Trophoblast cell (in vitro differentiated cells and primary cell): ENCODE measurements around the gene RAB11FIP2.
"Not testable (repeated sequence)": the region's sequence is repeated elsewhere in the genome, so short reads cannot be mapped to it uniquely, and the experiment has no call there.

ENCODE experiments used
- DNase-seq, 2 donors: peaks; one replicate each; pipeline ENCODE4 v3.0.0-alpha.2; 2016
- H2AFZ ChIP-seq: 2 replicates; pipeline ENCODE4 v1.6.1; 2013; ENCODE audit warnings: low read length, moderate library complexity, mild to moderate bottlenecking; ENCODE audit not compliant: insufficient read depth, poor library complexity
- H2AK5ac ChIP-seq: 2 replicates; pipeline ENCODE4 v1.6.1; 2013; ENCODE audit warnings: mild to moderate bottlenecking, low read length
- H2BK120ac ChIP-seq: 2 replicates; pipeline ENCODE4 v1.6.1; 2013; ENCODE audit warnings: low read length, mild to moderate bottlenecking, moderate library complexity; ENCODE audit not compliant: insufficient read depth, poor library complexity
- H2BK12ac ChIP-seq: 2 replicates; pipeline ENCODE4 v1.6.1; 2013; ENCODE audit warnings: mild to moderate bottlenecking, low read length, moderate library complexity
- H2BK5ac ChIP-seq: 2 replicates; pipeline ENCODE4 v1.6.1; 2013; ENCODE audit warnings: low read length, low read depth, moderate library complexity, mild to moderate bottlenecking; ENCODE audit not compliant: poor library complexity
- H3K14ac ChIP-seq: 2 replicates; pipeline ENCODE4 v1.6.1; 2013; ENCODE audit warnings: mild to moderate bottlenecking, low read length
- H3K18ac ChIP-seq: 2 replicates; pipeline ENCODE4 v1.6.1; 2013; ENCODE audit warnings: mild to moderate bottlenecking, low read length
- H3K23ac ChIP-seq: 2 replicates; pipeline ENCODE4 v1.6.1; 2013; ENCODE audit warnings: low read length
- H3K27ac ChIP-seq: 2 replicates; pipeline ENCODE4 v1.5.1; 2013; ENCODE audit warnings: low read depth, mild to moderate bottlenecking, inconsistent platforms, low read length, moderate library complexity
- H3K27me3 ChIP-seq: 2 replicates; pipeline ENCODE4 v1.6.1; 2013; ENCODE audit warnings: inconsistent platforms, mild to moderate bottlenecking, low read length, moderate library complexity; ENCODE audit not compliant: insufficient read depth
- H3K36me3 ChIP-seq, 2 experiments: 1 replicate in 1 of 2; 2 replicates in 1 of 2; pipeline ENCODE4 v1.6.1; 2013; ENCODE audit warnings: low read length in 2 of 2, mild to moderate bottlenecking in 2 of 2, moderate library complexity in 1 of 2; ENCODE audit not compliant: insufficient read depth in 2 of 2, control insufficient read depth in 1 of 2
- H3K4ac ChIP-seq: 2 replicates; pipeline ENCODE4 v1.6.1; 2013; ENCODE audit warnings: low read depth, mild to moderate bottlenecking, low read length, moderate library complexity
- H3K4me1 ChIP-seq, 2 experiments: 1 replicate in 1 of 2; 2 replicates in 1 of 2; pipeline ENCODE4 v1.6.1; 2013; ENCODE audit warnings: low read length in 2 of 2, mild to moderate bottlenecking in 2 of 2, moderate library complexity in 1 of 2; ENCODE audit not compliant: insufficient read depth in 2 of 2, control insufficient read depth in 1 of 2
- H3K4me2 ChIP-seq: 2 replicates; pipeline ENCODE4 v1.6.1; 2013; ENCODE audit warnings: inconsistent platforms, mild to moderate bottlenecking, low read length, moderate library complexity
- H3K4me3 ChIP-seq: 2 replicates; pipeline ENCODE4 v1.5.1; 2013; ENCODE audit warnings: mild to moderate bottlenecking, low read depth, low read length, inconsistent platforms
- H3K79me1 ChIP-seq: one replicate; pipeline ENCODE4 v1.6.1; 2013; ENCODE audit warnings: low read length
- H3K79me2 ChIP-seq: 2 replicates; pipeline ENCODE4 v1.6.1; 2013; ENCODE audit warnings: low read length, mild to moderate bottlenecking; ENCODE audit not compliant: control insufficient read depth, insufficient read depth, poor library complexity
- H3K9ac ChIP-seq: 2 replicates; pipeline ENCODE4 v1.6.1; 2013; ENCODE audit warnings: mild to moderate bottlenecking, low read length
- H3K9me3 ChIP-seq: 2 replicates; pipeline ENCODE4 v1.6.1; 2013; ENCODE audit warnings: low read depth, mild to moderate bottlenecking, control low read depth, inconsistent platforms, low read length; ENCODE audit not compliant: insufficient read depth
- H4K12ac ChIP-seq: 2 replicates; pipeline ENCODE4 v1.6.1; 2013; ENCODE audit warnings: low read depth, mild to moderate bottlenecking, low read length, moderate library complexity
- H4K8ac ChIP-seq: 2 replicates; pipeline ENCODE4 v1.6.1; 2013; ENCODE audit warnings: low read depth, mild to moderate bottlenecking, low read length, moderate library complexity
- H4K91ac ChIP-seq: one replicate; pipeline ENCODE4 v1.6.1; 2013; ENCODE audit warnings: low read depth, mild to moderate bottlenecking, low read length, moderate library complexity
- WGBS: extraction: QIAGEN DNeasy Blood & Tissue Kit; methylation state at CpG from one replicate; pipeline ENCODE4 v1.1.7; 2013; ENCODE audit warnings: missing lambda C conversion rate; ENCODE audit not compliant: insufficient read length, insufficient coverage; ENCODE audit errors: extremely low coverage; 5-methylcytosine and 5-hydroxymethylcytosine counted together

The RAB11FIP2 gene

DNA sequence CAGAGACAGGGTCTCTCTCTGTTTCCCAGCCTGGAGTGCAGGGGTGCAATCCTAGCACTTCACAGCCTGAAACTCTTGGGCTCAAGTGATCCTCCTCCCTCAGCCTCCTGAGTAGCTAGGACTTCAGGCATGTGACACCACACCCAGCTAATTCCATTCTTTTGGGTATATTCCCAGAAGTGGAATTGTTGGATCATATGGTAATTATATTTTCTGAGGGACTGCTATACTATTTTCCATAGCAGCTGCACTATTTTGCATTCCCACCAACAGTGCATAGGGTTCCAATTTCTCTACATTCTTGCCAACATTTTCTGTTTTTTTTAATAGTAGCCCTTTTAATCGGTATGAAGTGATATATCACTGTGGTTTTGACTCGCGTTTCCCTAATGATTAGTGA lies 30.0 kb upstream of the RAB11FIP2 start:
- no peaks in the 10 kb centered on the region for H3K36me3 ChIP-seq
- WGBS: no CpG with 5 or more reads among the region's 3 CpGs
- H3K23ac ChIP-seq: no peak overlapping the region
- no peaks in the 10 kb centered on the region for H3K79me1 ChIP-seq
- no peak overlapping the region for H2BK5ac ChIP-seq
- H2AFZ ChIP-seq: no peak overlapping the region
- no peak overlapping the region for H4K8ac ChIP-seq
- no peak overlapping the region for H3K4me2 ChIP-seq
- no peaks in the 10 kb centered on the region for H3K27me3 ChIP-seq
- no peaks in the 10 kb centered on the region for H3K4me1 ChIP-seq
- H2BK120ac ChIP-seq: no peak overlapping the region
- no peak overlapping the region for H3K9ac ChIP-seq
- no peak overlapping the region for H3K27ac ChIP-seq
- H4K91ac ChIP-seq: no peak overlapping the region
- no peak overlapping the region for H2AK5ac ChIP-seq
- no peak overlapping the region for H3K14ac ChIP-seq
- H3K79me2 ChIP-seq: no peaks in the 10 kb centered on the region
- no peaks in the 10 kb centered on the region for H3K9me3 ChIP-seq
- H3K18ac ChIP-seq: no peak overlapping the region
- H4K12ac ChIP-seq: no peak overlapping the region
- DNase-seq: no peak
- no peak overlapping the region for H2BK12ac ChIP-seq
- no peak overlapping the region for H3K4me3 ChIP-seq
- no peak overlapping the region for H3K4ac ChIP-seq

DNA sequence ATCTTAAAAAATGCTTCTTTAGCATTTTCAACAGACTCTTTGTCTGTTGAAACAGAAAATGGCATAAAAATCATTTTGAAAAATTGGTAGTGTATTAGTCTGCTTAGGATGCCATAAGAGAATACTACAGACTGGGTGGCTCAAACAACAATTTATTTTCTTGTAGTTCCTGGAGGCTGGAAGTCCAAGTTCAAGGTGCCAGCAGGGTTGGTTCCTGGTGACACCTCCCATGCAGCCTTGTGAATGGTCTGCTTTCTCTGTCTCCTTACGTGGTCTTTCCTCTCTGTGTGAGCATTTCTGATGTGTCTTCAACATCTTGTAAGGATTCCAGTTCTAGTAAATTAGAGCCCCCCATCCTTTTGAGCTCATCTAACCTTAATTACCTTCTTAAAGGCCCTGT lies 26.1 kb upstream of the RAB11FIP2 start:
- H4K8ac ChIP-seq: no peak overlapping the region
- WGBS: no CpG with 5 or more reads among the region's 1 CpG
- DNase-seq: no peak
- no peaks in the 10 kb centered on the region for H3K79me1 ChIP-seq
- H3K9ac ChIP-seq: no peak overlapping the region
- no peak overlapping the region for H2BK120ac ChIP-seq
- no peak overlapping the region for H4K91ac ChIP-seq
- no peak overlapping the region for H3K27ac ChIP-seq
- H3K4me2 ChIP-seq: no peak overlapping the region
- no peaks in the 10 kb centered on the region for H3K27me3 ChIP-seq
- no peak overlapping the region for H2BK5ac ChIP-seq
- H3K14ac ChIP-seq: no peak overlapping the region
- H3K36me3 ChIP-seq: no peaks in the 10 kb centered on the region
- H2BK12ac ChIP-seq: no peak overlapping the region
- H2AK5ac ChIP-seq: no peak overlapping the region
- no peak overlapping the region for H3K23ac ChIP-seq
- no peaks in the 10 kb centered on the region for H3K9me3 ChIP-seq
- no peak overlapping the region for H3K18ac ChIP-seq
- H3K4me3 ChIP-seq: no peak overlapping the region
- H3K4me1 ChIP-seq: no peaks in the 10 kb centered on the region
- H2AFZ ChIP-seq: no peak overlapping the region
- H3K79me2 ChIP-seq: no peaks in the 10 kb centered on the region
- H3K4ac ChIP-seq: no peak overlapping the region
- no peak overlapping the region for H4K12ac ChIP-seq

- not testable (repeated sequence) for H3K27ac ChIP-seq, H3K4ac ChIP-seq, H3K23ac ChIP-seq, H3K9me3 ChIP-seq, H2BK5ac ChIP-seq, H2BK120ac ChIP-seq, H3K4me2 ChIP-seq, H3K27me3 ChIP-seq, DNase-seq, H4K8ac ChIP-seq, H4K91ac ChIP-seq, H3K14ac ChIP-seq, H2AFZ ChIP-seq, H3K9ac ChIP-seq, H4K12ac ChIP-seq, H3K79me1 ChIP-seq, H2BK12ac ChIP-seq, H3K4me3 ChIP-seq, H3K4me1 ChIP-seq, H3K18ac ChIP-seq, H3K36me3 ChIP-seq, H2AK5ac ChIP-seq, H3K79me2 ChIP-seq
- WGBS: no CpG with 5 or more reads among the region's 1 CpG
Measured at GRCh38 chr10:118067389-118067788, 20.6 kb upstream of the RAB11FIP2 start.

DNA sequence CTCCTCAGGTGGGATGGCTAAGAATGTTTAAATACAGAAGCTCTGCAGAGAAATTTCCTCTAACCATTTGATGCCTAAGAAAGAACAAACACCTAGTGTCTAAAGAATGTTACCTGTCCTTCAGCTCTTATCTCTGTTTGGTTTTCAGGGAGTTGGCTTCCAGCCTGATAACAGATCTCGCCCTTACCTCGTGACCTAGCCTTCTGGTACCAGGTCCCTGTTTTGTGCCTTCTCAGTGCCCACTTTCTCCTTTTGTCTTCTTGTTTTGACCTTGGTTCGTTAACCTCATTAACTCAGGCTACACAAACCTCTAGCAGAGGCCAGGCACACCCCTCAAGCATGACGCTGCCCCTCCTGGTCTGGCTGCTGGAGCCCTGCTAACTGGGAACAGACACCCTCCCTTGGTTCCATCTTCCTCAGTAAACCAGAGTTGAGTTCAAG lies 16.1 kb upstream of the RAB11FIP2 start:
- Histone ChIP-seq H3K4ac (no peak overlapping the region), H2AFZ (no peak overlapping the region), H3K79me1 (no peaks in the 10 kb centered on the region), H3K9ac (no peak overlapping the region), H3K27me3 (no peaks in the 10 kb centered on the region), H3K23ac (no peak overlapping the region), H3K36me3 (no peaks in the 10 kb centered on the region), H3K14ac (no peak overlapping the region), H2BK5ac (no peak overlapping the region), H3K4me3 (no peak overlapping the region), H4K91ac (no peak overlapping the region), H3K27ac (no peak overlapping the region), H3K9me3 (no peaks in the 10 kb centered on the region), H4K12ac (no peak overlapping the region), H4K8ac (no peak overlapping the region), H3K4me2 (no peak overlapping the region), H2BK120ac (no peak overlapping the region), H3K79me2 (no peaks in the 10 kb centered on the region), H3K18ac (no peak overlapping the region), H2AK5ac (no peak overlapping the region), H2BK12ac (no peak overlapping the region), H3K4me1 (no peaks in the 10 kb centered on the region)
- no peak for DNase-seq
- no CpG with 5 or more reads among the region's 4 CpGs for WGBS
